HFFc6 (cell line): ENCODE results near the gene APCDD1. TPM values are rescaled to one million over a fixed set of nuclear protein-coding genes. Genes with fewer than 3 reads are reported as not detected.

Experiments used
- DNase-seq: peaks from one replicate; pipeline ENCODE4 v3.0.0-alpha.2; 2018
- H3K27ac Mint-ChIP-seq: 2 replicates; pipeline ENCODE4 v1.8.0; 2020; ENCODE audit warnings: mild to moderate bottlenecking, mixed read lengths
- H3K27me3 Mint-ChIP-seq: 2 replicates; pipeline ENCODE4 v1.8.0; 2021; ENCODE audit warnings: mild to moderate bottlenecking, moderate library complexity, mixed read lengths; ENCODE audit not compliant: insufficient read depth
- H3K36me3 Mint-ChIP-seq: 2 replicates; pipeline ENCODE4 v1.8.0; 2021; ENCODE audit warnings: low read depth, mixed read lengths
- H3K4me1 Mint-ChIP-seq: 2 replicates; pipeline ENCODE4 v1.8.0; 2020; ENCODE audit warnings: low read depth, mixed read lengths
- H3K4me3 Mint-ChIP-seq: 2 replicates; pipeline ENCODE4 v1.8.0; 2020; ENCODE audit warnings: mild to moderate bottlenecking, moderate library complexity, mixed read lengths
- H3K9me3 Mint-ChIP-seq: 2 replicates; pipeline ENCODE4 v1.8.0; 2020; ENCODE audit warnings: mild to moderate bottlenecking, mixed read lengths
- total RNA-seq, 6 experiments: library from RNA; stranded (reverse); fragmentation: NEBNext Ultra II Directional; extraction: Animal tissue kit (Norgen Biotek cat#: 25700); gene quantifications; 2 replicates in 1 of 6; 3 replicates in 5 of 6; pipeline ENCODE4 v1.2.3, GENCODE V29; 2021
- TF ChIP-seq, protein P1 (sequence below): fragments of 200-600 bp; sonication (generic); IDR thresholded peaks from 2 replicates; pipeline ENCODE4 v1.5.0; 2021; ENCODE audit warnings: antibody characterized with exemption, mild to moderate bottlenecking

Gene APCDD1
- total RNA-seq, 6 experiments from 2014 or later, result 0.12 TPM; not detected in 5

DNA sequence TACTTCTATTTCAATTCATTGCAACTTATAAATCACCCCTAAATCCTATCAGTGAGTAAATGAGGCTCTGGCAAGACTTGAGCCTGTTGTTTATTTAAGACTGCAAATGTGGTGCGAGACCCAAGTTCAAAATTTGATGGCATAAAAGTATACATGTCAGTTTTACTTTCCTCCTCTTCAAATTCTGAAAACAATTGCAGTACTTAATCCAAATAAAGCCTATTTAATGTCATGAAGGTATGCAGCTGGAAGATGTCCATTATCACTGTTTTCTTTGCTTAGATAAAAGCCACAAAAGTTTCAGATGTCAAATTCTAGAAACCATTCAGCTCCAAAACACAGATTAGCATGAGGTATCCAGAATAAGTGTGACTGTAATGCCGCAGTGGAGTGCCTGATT is 3.3 kb downstream of the APCDD1 start:
- no peak overlapping the region for H3K27ac Mint-ChIP-seq
- no peaks in the 10 kb centered on the region for H3K9me3 Mint-ChIP-seq
- DNase-seq, result no peak
- TF ChIP-seq, protein P1, sequence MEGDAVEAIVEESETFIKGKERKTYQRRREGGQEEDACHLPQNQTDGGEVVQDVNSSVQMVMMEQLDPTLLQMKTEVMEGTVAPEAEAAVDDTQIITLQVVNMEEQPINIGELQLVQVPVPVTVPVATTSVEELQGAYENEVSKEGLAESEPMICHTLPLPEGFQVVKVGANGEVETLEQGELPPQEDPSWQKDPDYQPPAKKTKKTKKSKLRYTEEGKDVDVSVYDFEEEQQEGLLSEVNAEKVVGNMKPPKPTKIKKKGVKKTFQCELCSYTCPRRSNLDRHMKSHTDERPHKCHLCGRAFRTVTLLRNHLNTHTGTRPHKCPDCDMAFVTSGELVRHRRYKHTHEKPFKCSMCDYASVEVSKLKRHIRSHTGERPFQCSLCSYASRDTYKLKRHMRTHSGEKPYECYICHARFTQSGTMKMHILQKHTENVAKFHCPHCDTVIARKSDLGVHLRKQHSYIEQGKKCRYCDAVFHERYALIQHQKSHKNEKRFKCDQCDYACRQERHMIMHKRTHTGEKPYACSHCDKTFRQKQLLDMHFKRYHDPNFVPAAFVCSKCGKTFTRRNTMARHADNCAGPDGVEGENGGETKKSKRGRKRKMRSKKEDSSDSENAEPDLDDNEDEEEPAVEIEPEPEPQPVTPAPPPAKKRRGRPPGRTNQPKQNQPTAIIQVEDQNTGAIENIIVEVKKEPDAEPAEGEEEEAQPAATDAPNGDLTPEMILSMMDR, result no peak
- H3K36me3 Mint-ChIP-seq, result peaks cover 5% of the 10 kb centered on the region
- H3K4me1 Mint-ChIP-seq, result peaks cover 5% of the 10 kb centered on the region; the same call in 1 of the 2 replicates
- H3K4me3 Mint-ChIP-seq, result no peak overlapping the region
- H3K27me3 Mint-ChIP-seq, result peaks cover 48% of the 10 kb centered on the region

DNA sequence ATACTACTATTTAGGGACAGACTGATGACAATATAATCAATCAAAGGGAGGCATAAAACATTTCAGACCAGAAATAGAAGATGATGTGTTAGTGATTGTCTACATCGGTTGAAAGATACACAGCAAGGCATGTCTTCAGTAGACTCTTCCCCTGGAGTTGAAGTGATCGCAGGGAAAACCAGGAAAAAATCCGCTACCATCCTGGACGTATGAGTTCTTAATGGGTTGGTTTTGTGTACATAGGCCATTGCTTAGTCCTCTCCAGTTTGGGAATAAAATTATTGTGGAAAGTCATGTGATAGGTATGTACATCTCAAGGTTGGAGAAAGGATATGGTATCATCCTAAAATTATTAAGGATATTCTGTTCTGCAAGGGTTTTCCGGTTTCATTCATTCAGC is 4.3 kb downstream of the APCDD1 start:
- H3K27ac Mint-ChIP-seq, result no peak overlapping the region
- no peaks in the 10 kb centered on the region for H3K9me3 Mint-ChIP-seq
- DNase-seq, result no peak
- TF ChIP-seq, protein P1, result no peak
- peaks cover 48% of the 10 kb centered on the region for H3K27me3 Mint-ChIP-seq
- no peak overlapping the region for H3K4me3 Mint-ChIP-seq
- peaks cover 5% of the 10 kb centered on the region for H3K36me3 Mint-ChIP-seq
- H3K4me1 Mint-ChIP-seq, result peaks cover 5% of the 10 kb centered on the region; the same call in 1 of the 2 replicates

DNA sequence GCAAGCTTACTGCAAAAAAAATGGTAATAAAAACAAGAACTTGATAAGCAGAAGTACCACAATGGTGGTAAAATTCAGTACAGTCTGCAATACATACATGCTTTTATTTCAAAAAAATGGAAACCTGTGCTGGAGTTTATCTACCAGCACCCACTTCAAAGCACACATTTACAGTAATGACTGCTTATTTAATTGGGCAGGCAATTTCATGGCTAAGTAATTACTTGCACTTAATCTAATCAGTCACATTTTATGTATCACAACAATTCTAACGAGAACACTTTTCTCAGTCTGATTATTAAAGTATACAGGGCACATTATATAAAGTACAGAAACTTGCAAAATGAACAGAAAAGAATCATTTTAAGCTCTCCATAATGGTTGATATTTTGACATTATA is 5.2 kb downstream of the APCDD1 start:
- TF ChIP-seq, protein P1, result no peak
- no peak for DNase-seq
- no peaks in the 10 kb centered on the region for H3K9me3 Mint-ChIP-seq
- H3K4me3 Mint-ChIP-seq, result no peak overlapping the region
- peaks cover 55% of the 10 kb centered on the region for H3K27me3 Mint-ChIP-seq
- peaks cover 5% of the 10 kb centered on the region for H3K36me3 Mint-ChIP-seq
- no peak overlapping the region for H3K27ac Mint-ChIP-seq
- peaks cover 5% of the 10 kb centered on the region; the same call in 1 of the 2 replicates for H3K4me1 Mint-ChIP-seq

DNA sequence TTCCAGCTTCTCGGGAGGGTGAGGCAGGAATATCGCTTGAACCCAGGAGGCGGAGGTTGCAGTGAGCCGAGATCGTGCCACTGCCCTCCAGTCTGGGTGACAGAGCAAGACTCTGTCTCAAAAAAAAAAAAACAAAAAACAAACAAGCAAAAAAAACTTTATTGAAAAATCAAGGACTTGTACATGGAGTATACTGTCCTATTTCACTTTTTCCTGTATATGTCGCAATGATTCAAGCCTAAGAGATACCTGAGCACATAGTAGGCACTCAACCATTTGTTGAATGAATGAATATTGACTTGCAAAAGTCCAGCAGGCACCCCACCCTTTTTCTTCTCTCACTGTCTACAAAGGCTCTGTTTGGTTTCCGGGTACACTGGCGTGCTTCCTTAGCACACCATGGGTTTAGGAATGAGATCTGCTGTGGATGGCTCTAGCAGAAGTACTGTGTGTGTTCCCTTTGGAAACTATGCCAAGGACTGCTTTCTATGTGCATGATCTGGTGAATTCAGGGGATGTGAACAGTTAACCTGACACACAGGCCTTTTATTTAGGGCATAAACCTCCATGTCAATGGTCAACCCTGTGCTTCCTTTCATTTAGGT is 6.1 kb downstream of the APCDD1 start:
- H3K9me3 Mint-ChIP-seq, result no peaks in the 10 kb centered on the region
- H3K4me1 Mint-ChIP-seq, result peaks cover under 1% of the 10 kb centered on the region; the same call in 1 of the 2 replicates
- H3K36me3 Mint-ChIP-seq, result peaks cover 1% of the 10 kb centered on the region
- DNase-seq, result no peak
- H3K4me3 Mint-ChIP-seq, result no peak overlapping the region
- no peak overlapping the region for H3K27ac Mint-ChIP-seq
- peaks cover 53% of the 10 kb centered on the region for H3K27me3 Mint-ChIP-seq
- TF ChIP-seq, protein P1, result no peak

DNA sequence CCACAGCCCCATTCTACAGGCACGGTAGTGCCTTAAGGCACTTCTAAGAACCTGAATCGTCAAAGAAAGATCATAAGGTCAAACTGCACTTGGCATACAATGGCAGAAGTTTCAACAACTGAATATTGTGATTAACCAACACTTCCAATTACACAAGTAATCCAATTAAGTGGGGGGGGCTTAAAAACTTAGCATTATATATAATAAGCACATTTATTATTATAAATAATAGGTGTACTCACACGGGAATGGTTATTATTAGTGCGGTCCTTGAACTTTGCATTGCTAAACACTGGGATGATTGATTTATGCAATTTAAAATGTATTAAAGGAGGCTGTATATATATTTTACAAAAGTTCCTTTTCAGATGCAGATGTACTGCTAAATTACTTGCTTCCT is 7.6 kb downstream of the APCDD1 start:
- H3K9me3 Mint-ChIP-seq, result no peaks in the 10 kb centered on the region
- TF ChIP-seq, protein P1, result no peak
- DNase-seq, result no peak
- no peak overlapping the region for H3K4me3 Mint-ChIP-seq
- no peaks in the 10 kb centered on the region for H3K36me3 Mint-ChIP-seq
- H3K4me1 Mint-ChIP-seq, result no peaks in the 10 kb centered on the region
- peaks cover 47% of the 10 kb centered on the region for H3K27me3 Mint-ChIP-seq
- no peak overlapping the region for H3K27ac Mint-ChIP-seq
